OCI-LY7 (cell line): ENCODE data around the gene BBS4. TPM values are rescaled to one million over a fixed set of nuclear protein-coding genes. Genes with fewer than 3 reads are reported as not detected.
A peak's percentile ranks its signal among the peaks of the same experiment; 100 is the strongest.

Source experiments
- BruUV-seq: library from RNA; stranded (reverse); fragments of 400-500 nt; replicated peaks from 2 replicates; lab custom pipeline; 2021; lab: Mats Ljungman, UMichigan
- CTCF ChIA-PET: fragments of 300-600 bp; sonication (Branson Sonifier 250); formaldehyde crosslinking; loops from one replicate; lab custom pipeline; 2022; ENCODE audit warnings: antibody characterized with exemption; ENCODE audit not compliant: unreplicated experiment; lab: Charles Lee
- POLR2A ChIA-PET: fragments of 300-600 bp; sonication (Branson Sonifier 250); formaldehyde crosslinking; loops from one replicate; lab custom pipeline; 2022; ENCODE audit warnings: antibody characterized with exemption; lab: Charles Lee
- DNase-seq: peaks from one replicate; pipeline ENCODE4 v3.0.0-alpha.2; 2015; ENCODE audit warnings: low spot score
- H2AFZ ChIP-seq: fragments of 200-600 bp; sonication (generic), shearing (Covaris generic); 2 replicates; pipeline ENCODE4 v1.6.1; 2014; ENCODE audit warnings: mild to moderate bottlenecking, antibody characterized with exemption, low read length, moderate library complexity
- H3K27ac ChIP-seq: fragments of 200-600 bp; sonication (generic); 2 replicates; pipeline ENCODE4 v1.5.1; 2014; ENCODE audit warnings: mixed run types, low read depth, mild to moderate bottlenecking, moderate library complexity, low read length, inconsistent platforms; ENCODE audit not compliant: poor library complexity, severe bottlenecking
- H3K36me3 ChIP-seq: fragments of 200-600 bp; sonication (generic); 2 replicates; pipeline ENCODE4 v1.6.1; 2014; ENCODE audit warnings: mild to moderate bottlenecking, antibody characterized with exemption, low read length, moderate library complexity, mixed read lengths; ENCODE audit not compliant: insufficient read depth
- H3K4me1 ChIP-seq: fragments of 200-600 bp; sonication (generic); 2 replicates; pipeline ENCODE4 v1.5.1; 2014; ENCODE audit warnings: mild to moderate bottlenecking, low read length; ENCODE audit not compliant: insufficient read depth, poor library complexity, severe bottlenecking
- H3K4me2 ChIP-seq: fragments of 200-600 bp; sonication (generic); 2 replicates; pipeline ENCODE4 v1.6.1; 2014; ENCODE audit warnings: mild to moderate bottlenecking, low read length
- H3K4me3 ChIP-seq: fragments of 200-600 bp; sonication (generic); 2 replicates; pipeline ENCODE4 v1.5.1; 2014; ENCODE audit warnings: mild to moderate bottlenecking, low read depth, low read length; ENCODE audit not compliant: poor library complexity, severe bottlenecking
- H3K79me2 ChIP-seq: fragments of 200-600 bp; sonication (generic); 2 replicates; pipeline ENCODE4 v1.6.1; 2016; ENCODE audit warnings: low read depth, mild to moderate bottlenecking, low read length, moderate library complexity, mixed read lengths; ENCODE audit not compliant: insufficient read depth
- H3K9me2 ChIP-seq: fragments of 200-600 bp; sonication (generic); 2 replicates; pipeline ENCODE4 v1.6.1; 2016; ENCODE audit warnings: mild to moderate bottlenecking, low read length, mixed read lengths; ENCODE audit not compliant: insufficient read depth
- H3K9me3 ChIP-seq: fragments of 200-600 bp; sonication (generic); 2 replicates; pipeline ENCODE4 v1.6.1; 2014; ENCODE audit warnings: mild to moderate bottlenecking, mixed run types, low read length, mixed read lengths
- H4K20me1 ChIP-seq: fragments of 200-600 bp; sonication (generic); 2 replicates; pipeline ENCODE4 v1.6.1; 2014; ENCODE audit warnings: mild to moderate bottlenecking, antibody characterized with exemption, low read length, moderate library complexity, mixed read lengths; ENCODE audit not compliant: insufficient read depth
- EZH2phosphoT487 ChIP-seq: fragments of 200-600 bp; sonication (generic); IDR thresholded peaks from 2 replicates; pipeline ENCODE4 v1.6.1; 2018; ENCODE audit warnings: low read depth, borderline replicate concordance, mild to moderate bottlenecking, mixed run types, antibody characterized with exemption, low read length, moderate library complexity, mixed read lengths
- intact Hi-C: fragments of 100-400 bp; cut with micrococcal nuclease; formaldehyde crosslinking; loops from one replicate; pipeline ENCODE4 v1.10.0; 2022; ENCODE audit not compliant: unreplicated experiment
- total RNA-seq, 2 experiments: library from RNA; depleted of rRNA in 1 of 2; stranded (reverse); fragments of >200 nt in 1 of 2; shearing (Covaris generic) in 1 of 2; gene quantifications; 2 replicates each; pipeline ENCODE4 v1.2.3, GENCODE V29; 2014 to 2022
- TF ChIP-seq, protein P1 (sequence below): fragments of 200-600 bp; sonication (generic); conservative IDR thresholded peaks from 2 replicates; pipeline ENCODE4 v1.5.1; 2014; ENCODE audit warnings: mild to moderate bottlenecking, antibody characterized with exemption, low read length, moderate library complexity, mixed read lengths

Gene BBS4
- total RNA-seq, 2 experiments from 2014 or later: 19.7 to 29.7 TPM

DNA sequence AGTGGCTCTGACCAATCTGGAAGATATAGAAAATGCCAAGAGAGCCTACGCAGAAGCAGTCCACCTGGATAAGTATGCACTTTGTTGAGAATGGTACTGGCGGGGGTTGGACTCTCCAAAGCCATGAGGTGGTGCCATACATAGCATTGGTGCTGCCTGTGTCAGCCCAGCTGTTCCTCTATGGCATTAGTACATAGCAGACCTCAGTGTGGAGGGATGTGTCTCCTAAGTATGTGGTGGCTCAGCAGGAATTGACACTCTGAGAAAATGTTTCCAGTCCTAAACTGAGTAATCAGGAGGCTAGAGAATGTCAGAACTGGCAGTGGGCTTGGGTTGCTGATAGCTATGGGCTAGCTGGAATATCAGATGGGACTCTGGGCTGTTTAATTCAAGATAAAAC, 49.1 kb downstream of the BBS4 start:
- Histone ChIP-seq H3K79me2 (no peaks in the 10 kb centered on the region), H3K9me3 (no peaks in the 10 kb centered on the region), H3K4me3 (no peak overlapping the region), H3K4me1 (peaks cover 12% of the 10 kb centered on the region), H4K20me1 (no peaks in the 10 kb centered on the region), H2AFZ (no peak overlapping the region), H3K36me3 (peaks cover 58% of the 10 kb centered on the region), H3K27ac (no peak overlapping the region), H3K4me2 (no peak overlapping the region), H3K9me2 (no peaks in the 10 kb centered on the region)
- ChIA-PET POLR2A (no interaction called here), CTCF (no interaction called here)
- intact Hi-C loops: no loop called here
- DNase-seq: no peak
- BruUV-seq: no TSS peak
- TF ChIP-seq, protein P1, sequence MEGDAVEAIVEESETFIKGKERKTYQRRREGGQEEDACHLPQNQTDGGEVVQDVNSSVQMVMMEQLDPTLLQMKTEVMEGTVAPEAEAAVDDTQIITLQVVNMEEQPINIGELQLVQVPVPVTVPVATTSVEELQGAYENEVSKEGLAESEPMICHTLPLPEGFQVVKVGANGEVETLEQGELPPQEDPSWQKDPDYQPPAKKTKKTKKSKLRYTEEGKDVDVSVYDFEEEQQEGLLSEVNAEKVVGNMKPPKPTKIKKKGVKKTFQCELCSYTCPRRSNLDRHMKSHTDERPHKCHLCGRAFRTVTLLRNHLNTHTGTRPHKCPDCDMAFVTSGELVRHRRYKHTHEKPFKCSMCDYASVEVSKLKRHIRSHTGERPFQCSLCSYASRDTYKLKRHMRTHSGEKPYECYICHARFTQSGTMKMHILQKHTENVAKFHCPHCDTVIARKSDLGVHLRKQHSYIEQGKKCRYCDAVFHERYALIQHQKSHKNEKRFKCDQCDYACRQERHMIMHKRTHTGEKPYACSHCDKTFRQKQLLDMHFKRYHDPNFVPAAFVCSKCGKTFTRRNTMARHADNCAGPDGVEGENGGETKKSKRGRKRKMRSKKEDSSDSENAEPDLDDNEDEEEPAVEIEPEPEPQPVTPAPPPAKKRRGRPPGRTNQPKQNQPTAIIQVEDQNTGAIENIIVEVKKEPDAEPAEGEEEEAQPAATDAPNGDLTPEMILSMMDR: no peak
- no peak for TF ChIP-seq EZH2phosphoT487

DNA sequence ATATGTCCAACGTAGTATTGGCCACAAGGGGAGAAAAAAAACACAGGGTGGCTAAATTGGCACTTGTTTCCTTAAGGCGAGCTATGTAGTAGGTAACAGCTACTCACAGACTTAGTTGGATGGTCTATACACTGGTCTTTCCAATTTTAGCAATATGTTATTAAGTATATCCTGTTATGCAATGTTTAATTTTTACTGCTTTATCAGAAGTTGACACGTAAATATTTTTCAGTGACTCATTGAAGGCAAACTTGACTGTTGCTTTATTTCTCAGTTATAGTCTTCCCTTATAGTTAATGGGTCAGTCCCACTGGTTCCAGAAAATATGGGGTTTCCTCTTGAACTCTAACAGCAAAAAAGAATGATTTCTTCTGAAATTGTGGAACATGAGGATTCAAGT, 51.1 kb downstream of the BBS4 start:
- BruUV-seq: no TSS peak
- Histone ChIP-seq H3K27ac (no peak overlapping the region), H3K79me2 (no peaks in the 10 kb centered on the region), H3K36me3 (peaks cover 60% of the 10 kb centered on the region), H4K20me1 (no peaks in the 10 kb centered on the region), H3K9me3 (no peaks in the 10 kb centered on the region; the same call in 1 of the 2 replicates), H3K4me3 (no peak overlapping the region), H3K4me2 (no peak overlapping the region), H2AFZ (no peak overlapping the region), H3K4me1 (peaks cover 22% of the 10 kb centered on the region), H3K9me2 (no peaks in the 10 kb centered on the region)
- ChIA-PET CTCF (no interaction called here), POLR2A (no interaction called here)
- no peak for DNase-seq
- TF ChIP-seq, protein P1: no peak
- no peak for TF ChIP-seq EZH2phosphoT487
- intact Hi-C loops: no loop called here

DNA sequence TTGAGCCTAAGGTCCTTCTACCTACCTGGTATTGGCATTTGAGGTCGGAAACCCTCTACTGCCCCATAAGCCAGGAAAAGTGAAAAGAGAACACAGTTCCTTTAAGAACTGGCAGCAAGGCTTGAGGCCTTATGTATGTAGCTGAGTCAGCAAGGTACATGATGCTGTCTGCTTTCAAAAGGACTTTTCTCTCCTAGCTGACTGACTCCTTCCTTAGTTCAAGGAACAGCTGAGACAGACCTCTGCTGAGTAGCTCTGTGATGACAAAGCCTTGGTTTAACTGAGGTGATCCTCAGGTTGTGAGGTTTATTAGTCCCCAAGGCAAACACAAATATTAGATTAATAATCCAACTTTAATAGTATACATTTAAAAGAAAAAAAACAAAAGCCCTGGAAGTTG, 51.7 kb downstream of the BBS4 start:
- CTCF ChIA-PET: no interaction called here
- POLR2A ChIA-PET: no interaction called here
- no peak for DNase-seq
- Histone ChIP-seq H3K4me3 (no peak overlapping the region), H3K4me1 (peaks cover 22% of the 10 kb centered on the region), H3K79me2 (no peaks in the 10 kb centered on the region), H4K20me1 (no peaks in the 10 kb centered on the region), H3K27ac (no peak overlapping the region), H3K36me3 (peaks cover 64% of the 10 kb centered on the region), H2AFZ (no peak overlapping the region), H3K9me2 (no peaks in the 10 kb centered on the region), H3K9me3 (no peaks in the 10 kb centered on the region; the same call in 1 of the 2 replicates), H3K4me2 (no peak overlapping the region)
- TF ChIP-seq EZH2phosphoT487: no peak
- TF ChIP-seq, protein P1: no peak
- intact Hi-C loops: no loop called here
- BruUV-seq: TSS peak; percentile 37
